Uterus (tissue), 2 donors: ENCODE results near the gene TRIM54.

ENCODE experiments used
- CTCF ChIP-seq, 4 experiments: fragments of 200-600 bp in 2 of 4; fragments of 450-650 bp in 2 of 4; sonication (generic) in 2 of 4; IDR thresholded peaks; one replicate each; pipeline ENCODE4 v1.5.1; 2016 to 2019; ENCODE audit warnings: antibody characterized with exemption in 4 of 4, mild to moderate bottlenecking in 2 of 4, moderate library complexity in 1 of 4
- POLR2A ChIP-seq, 2 donors: fragments of 450-650 bp; IDR thresholded peaks; one replicate each; pipeline ENCODE4 v1.6.1; 2016; ENCODE audit warnings: antibody characterized with exemption in 2 of 2, mild to moderate bottlenecking in 1 of 2, moderate library complexity in 1 of 2

GRCh38 chr2:27265536-27265870 lies 16.7 kb upstream of the TRIM54 start:
- no peak for TF ChIP-seq CTCF (IDR thresholded peaks at IDR 0.05)
- no peak for TF ChIP-seq POLR2A (IDR thresholded peaks at IDR 0.05)
